H9 (cell line): ENCODE measurements around the gene AEBP2. TPM values are rescaled to one million over a fixed set of nuclear protein-coding genes. Genes with fewer than 3 reads are reported as not detected.
"Not testable (repeated sequence)": the region's sequence is repeated elsewhere in the genome, so short reads cannot be mapped to it uniquely, and the experiment has no call there.

Experiments used
- DNase-seq: peaks from one replicate; pipeline ENCODE4 v3.0.0-alpha.2; 2017
- H2AFZ ChIP-seq: one replicate; pipeline ENCODE4 v1.6.1; 2013; ENCODE audit warnings: mild to moderate bottlenecking, low read length, control low read depth, moderate library complexity
- H2AK5ac ChIP-seq: 2 replicates; pipeline ENCODE4 v1.6.1; 2013; ENCODE audit warnings: low read length, control low read depth, mixed read lengths; ENCODE audit not compliant: insufficient read length
- H2BK120ac ChIP-seq: one replicate; pipeline ENCODE4 v1.6.1; 2013; ENCODE audit warnings: low read depth, mild to moderate bottlenecking, low read length, control low read depth, inconsistent platforms; ENCODE audit not compliant: poor library complexity, severe bottlenecking
- H2BK12ac ChIP-seq: 2 replicates; pipeline ENCODE4 v1.6.1; 2013; ENCODE audit warnings: low read length, control low read depth, mixed read lengths, low read depth; ENCODE audit not compliant: insufficient read length
- H2BK15ac ChIP-seq: 2 replicates; pipeline ENCODE4 v1.6.1; 2013; ENCODE audit warnings: low read depth, low read length, control low read depth
- H2BK20ac ChIP-seq: one replicate; pipeline ENCODE4 v1.6.1; 2013; ENCODE audit warnings: low read depth, mild to moderate bottlenecking, low read length, control low read depth, inconsistent platforms; ENCODE audit not compliant: poor library complexity, severe bottlenecking
- H2BK5ac ChIP-seq: 2 replicates; pipeline ENCODE4 v1.6.1; 2013; ENCODE audit warnings: low read length, control low read depth, mixed read lengths; ENCODE audit not compliant: insufficient read length
- H3K14ac ChIP-seq: 2 replicates; pipeline ENCODE4 v1.6.1; 2013; ENCODE audit warnings: low read length, control low read depth; ENCODE audit not compliant: insufficient read depth
- H3K18ac ChIP-seq: 2 replicates; pipeline ENCODE4 v1.6.1; 2013; ENCODE audit warnings: low read depth, mild to moderate bottlenecking, mixed read lengths, low read length, control low read depth; ENCODE audit not compliant: insufficient read length
- H3K23ac ChIP-seq: 2 replicates; pipeline ENCODE4 v1.6.1; 2013; ENCODE audit warnings: low read length, control low read depth, mixed read lengths, low read depth; ENCODE audit not compliant: insufficient read length
- H3K23me2 ChIP-seq: 2 replicates; pipeline ENCODE4 v1.6.1; 2013; ENCODE audit warnings: low read depth, mild to moderate bottlenecking, mixed read lengths, low read length, control low read depth; ENCODE audit not compliant: insufficient read length, poor library complexity, severe bottlenecking
- H3K27ac ChIP-seq: 2 replicates; pipeline ENCODE4 v1.5.1; 2013; ENCODE audit warnings: low read length, control low read depth, mixed read lengths, low read depth; ENCODE audit not compliant: insufficient read length
- H3K27me3 ChIP-seq: 2 replicates; pipeline ENCODE4 v1.6.1; 2013; ENCODE audit warnings: low read length, control low read depth, inconsistent platforms; ENCODE audit not compliant: insufficient read depth
- H3K4ac ChIP-seq: 2 replicates; pipeline ENCODE4 v1.6.1; 2013; ENCODE audit warnings: low read depth, mild to moderate bottlenecking, control low read depth, inconsistent platforms, low read length, moderate library complexity
- H3K4me1 ChIP-seq: 2 replicates; pipeline ENCODE4 v1.6.1; 2013; ENCODE audit warnings: low read length, control low read depth, inconsistent platforms; ENCODE audit not compliant: insufficient read depth
- H3K4me2 ChIP-seq: 2 replicates; pipeline ENCODE4 v1.6.1; 2013; ENCODE audit warnings: low read length, control low read depth, mixed read lengths; ENCODE audit not compliant: insufficient read length, insufficient read depth
- H3K56ac ChIP-seq: 2 replicates; pipeline ENCODE4 v1.6.1; 2013; ENCODE audit warnings: low read depth, mild to moderate bottlenecking, mixed read lengths, low read length, control low read depth; ENCODE audit not compliant: insufficient read length
- H3K79me1 ChIP-seq: 2 replicates; pipeline ENCODE4 v1.6.1; 2013; ENCODE audit warnings: low read depth, mild to moderate bottlenecking, moderate library complexity, low read length, control low read depth, inconsistent platforms; ENCODE audit not compliant: insufficient read depth, poor library complexity, severe bottlenecking
- H3K79me2 ChIP-seq: 2 replicates; pipeline ENCODE4 v1.6.1; 2013; ENCODE audit warnings: low read length, control low read depth, inconsistent platforms; ENCODE audit not compliant: insufficient read depth
- H3K9ac ChIP-seq: 2 replicates; pipeline ENCODE4 v1.6.1; 2013; ENCODE audit warnings: low read length, control low read depth, mixed read lengths; ENCODE audit not compliant: insufficient read length; ENCODE audit errors: extremely low read depth
- H3K9me3 ChIP-seq: one replicate; pipeline ENCODE4 v1.6.1; 2013; ENCODE audit warnings: low read depth, low read length, inconsistent platforms; ENCODE audit not compliant: control insufficient read depth
- H3T11ph ChIP-seq: one replicate; pipeline ENCODE4 v1.6.1; 2013; ENCODE audit warnings: mild to moderate bottlenecking, low read length, control low read depth, inconsistent platforms
- H4K20me1 ChIP-seq: one replicate; pipeline ENCODE4 v1.6.1; 2013; ENCODE audit not compliant: control insufficient read depth, insufficient read length, insufficient read depth
- H4K5ac ChIP-seq: 2 replicates; pipeline ENCODE4 v1.6.1; 2013; ENCODE audit warnings: low read depth, mild to moderate bottlenecking, mixed read lengths, low read length, control low read depth; ENCODE audit not compliant: insufficient read length
- H4K8ac ChIP-seq: replicated peaks from 2 replicates; pipeline ENCODE4 v1.6.1; 2013; ENCODE audit warnings: low read length, control low read depth, mixed read lengths, low read depth; ENCODE audit not compliant: insufficient read length
- H4K91ac ChIP-seq: 2 replicates; pipeline ENCODE4 v1.6.1; 2013; ENCODE audit warnings: low read depth, mild to moderate bottlenecking, moderate library complexity, mixed read lengths, low read length, control low read depth; ENCODE audit not compliant: insufficient read length
- H3K27ac Mint-ChIP-seq, 3 experiments: 2 replicates in 2 of 3; 3 replicates in 1 of 3; pipeline ENCODE4 v1.8.0; 2020 to 2021; ENCODE audit warnings: mixed read lengths in 3 of 3, mild to moderate bottlenecking in 1 of 3, moderate library complexity in 1 of 3
- H3K27me3 Mint-ChIP-seq: 2 replicates; pipeline ENCODE4 v1.8.0; 2021; ENCODE audit warnings: low read depth, mild to moderate bottlenecking, moderate library complexity, mixed read lengths
- H3K36me3 Mint-ChIP-seq, 3 experiments: 2 replicates in 2 of 3; 3 replicates in 1 of 3; pipeline ENCODE4 v1.8.0; 2020 to 2021; ENCODE audit warnings: low read depth in 3 of 3, mixed read lengths in 3 of 3; ENCODE audit not compliant: insufficient read depth in 1 of 3
- H3K4me1 Mint-ChIP-seq, 2 experiments: 2 replicates each; pipeline ENCODE4 v1.8.0; 2020; ENCODE audit warnings: mixed read lengths in 2 of 2
- H3K4me3 Mint-ChIP-seq, 2 experiments: 2 replicates in 1 of 2; 3 replicates in 1 of 2; pipeline ENCODE4 v1.8.0; 2020 to 2021; ENCODE audit warnings: mild to moderate bottlenecking in 2 of 2, mixed read lengths in 2 of 2, moderate library complexity in 1 of 2
- H3K9me3 Mint-ChIP-seq, 2 experiments: 2 replicates in 1 of 2; 3 replicates in 1 of 2; pipeline ENCODE4 v1.8.0; 2020; ENCODE audit warnings: mild to moderate bottlenecking in 2 of 2, mixed read lengths in 2 of 2, moderate library complexity in 1 of 2
- CTCF ChIP-seq: fragments of 200-600 bp; sonication (generic); conservative IDR thresholded peaks from 3 replicates; pipeline ENCODE4 v1.8.0; 2021; ENCODE audit warnings: antibody characterized with exemption, mild to moderate bottlenecking
- WGBS: extraction: QIAGEN DNeasy Blood & Tissue Kit; methylation state at CpG from one replicate; pipeline ENCODE4 v1.1.7; 2013; ENCODE audit warnings: missing lambda C conversion rate, low lambda C conversion rate, mixed read lengths; ENCODE audit not compliant: insufficient read length; ENCODE audit errors: extremely low coverage; 5-methylcytosine and 5-hydroxymethylcytosine counted together
- total RNA-seq: library from RNA; stranded (reverse); gene quantifications from 2 replicates; pipeline ENCODE4 v1.2.1, GENCODE V29; 2021

Gene AEBP2
- total RNA-seq, 1 experiment from 2014 or later = 82.8 TPM

- H2BK12ac ChIP-seq = no peak overlapping the region
- H3K27ac ChIP-seq = no peak overlapping the region
- no peak overlapping the region for H3K14ac ChIP-seq
- no peak overlapping the region for H2BK15ac ChIP-seq
- no peak overlapping the region for H3K56ac ChIP-seq
- H3K23ac ChIP-seq = no peak overlapping the region
- H2AK5ac ChIP-seq = no peak overlapping the region
- no peaks in the 10 kb centered on the region for H3K4me1 ChIP-seq
- H3K18ac ChIP-seq = no peak overlapping the region
- H3K4ac ChIP-seq = no peak overlapping the region
- Mint-ChIP-seq H3K36me3 (no peaks in the 10 kb centered on the region), H3K4me3 (no peak overlapping the region), H3K27ac (no peak overlapping the region), H3K9me3 (no peaks in the 10 kb centered on the region), H3K27me3 (no peaks in the 10 kb centered on the region), H3K4me1 (peaks cover 11 to 13% of the 10 kb centered on the region in 2 experiments)
- no peak overlapping the region for H3T11ph ChIP-seq
- H3K23me2 ChIP-seq = no peaks in the 10 kb centered on the region
- H2AFZ ChIP-seq = no peak overlapping the region
- WGBS = no CpG with 5 or more reads among the region's 4 CpGs
- no peak overlapping the region for H2BK5ac ChIP-seq
- no peaks in the 10 kb centered on the region for H3K79me1 ChIP-seq
- H4K20me1 ChIP-seq = no peaks in the 10 kb centered on the region
- no peaks in the 10 kb centered on the region for H3K79me2 ChIP-seq
- H3K9me3 ChIP-seq = no peaks in the 10 kb centered on the region
- no peaks in the 10 kb centered on the region for H3K27me3 ChIP-seq
- H4K91ac ChIP-seq = no peak overlapping the region
- TF ChIP-seq CTCF = no peak
- H3K9ac ChIP-seq = no peak overlapping the region
- H2BK120ac ChIP-seq = no peak overlapping the region
- DNase-seq = no peak
- no peak overlapping the region for H2BK20ac ChIP-seq
- H3K4me2 ChIP-seq = no peak overlapping the region
- no peak overlapping the region for H4K5ac ChIP-seq
- no peak overlapping the region for H4K8ac ChIP-seq
Measured at GRCh38 chr12:19550626-19551025, 111.3 kb downstream of the AEBP2 start.

- H3K27me3 Mint-ChIP-seq = not testable (repeated sequence)
Measured at GRCh38 chr12:19552441-19553097, 113.3 kb downstream of the AEBP2 start.

More at GRCh38 chr12:19552441-19553097, 113.3 kb downstream of the AEBP2 start:
- not testable (repeated sequence) for H3K18ac ChIP-seq, H2AFZ ChIP-seq, H2BK5ac ChIP-seq, DNase-seq, H3K79me2 ChIP-seq, H3K14ac ChIP-seq, H2BK120ac ChIP-seq, H3K27ac Mint-ChIP-seq, H3K23me2 ChIP-seq, H3T11ph ChIP-seq, H4K20me1 ChIP-seq, H2AK5ac ChIP-seq, H3K4ac ChIP-seq, H3K4me2 ChIP-seq, H2BK12ac ChIP-seq, H3K9me3 Mint-ChIP-seq, H4K91ac ChIP-seq, H2BK20ac ChIP-seq, H4K8ac ChIP-seq, H3K27ac ChIP-seq, H4K5ac ChIP-seq, H3K9ac ChIP-seq, H3K4me3 Mint-ChIP-seq, H3K9me3 ChIP-seq, H3K79me1 ChIP-seq, H2BK15ac ChIP-seq, H3K4me1 ChIP-seq, H3K27me3 ChIP-seq, H3K23ac ChIP-seq, H3K56ac ChIP-seq, H3K36me3 Mint-ChIP-seq, H3K4me1 Mint-ChIP-seq
- WGBS = no CpG with 5 or more reads among the region's 13 CpGs
